Measurements from ENCODE around the gene LCE1D. TPM values are rescaled to one million over a fixed set of nuclear protein-coding genes. Genes with fewer than 3 reads are reported as not detected.

LCE1D gene
- total RNA-seq, 1 donor from 2014 or later, result not detected

DNA sequence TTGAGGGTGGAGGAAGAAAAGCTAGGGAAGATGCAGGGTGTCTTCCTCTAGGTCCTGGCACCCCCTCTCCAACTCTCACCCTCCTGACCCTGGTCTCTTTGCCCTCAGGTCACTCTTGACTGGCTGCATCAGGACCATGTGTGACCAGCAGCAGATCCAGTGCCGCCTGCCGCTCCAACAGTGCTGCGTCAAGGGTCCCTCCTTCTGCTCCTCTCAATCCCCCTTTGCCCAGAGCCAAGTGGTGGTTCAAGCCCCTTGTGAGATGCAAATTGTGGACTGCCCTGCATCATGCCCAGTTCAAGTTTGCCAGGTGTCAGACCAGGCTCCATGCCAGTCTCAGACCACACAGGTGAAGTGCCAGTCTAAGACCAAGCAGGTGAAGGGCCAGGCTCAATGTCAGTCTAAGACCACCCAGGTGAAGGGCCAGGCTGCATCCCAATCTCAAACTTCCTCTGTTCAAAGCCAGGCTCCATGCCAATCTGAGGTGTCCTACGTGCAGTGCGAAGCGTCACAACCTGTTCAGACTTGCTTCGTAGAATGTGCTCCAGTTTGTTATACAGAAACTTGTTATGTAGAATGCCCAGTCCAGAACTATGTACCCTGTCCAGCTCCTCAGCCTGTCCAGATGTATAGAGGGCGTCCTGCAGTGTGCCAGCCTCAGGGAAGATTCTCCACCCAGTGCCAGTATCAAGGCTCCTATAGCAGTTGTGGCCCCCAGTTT, 36.9 kb upstream of the LCE1D start:
- no peak overlapping the region for H3K4me3 ChIP-seq (ENCODE audit: low read depth, low read length)
- TF ChIP-seq, protein P1, sequence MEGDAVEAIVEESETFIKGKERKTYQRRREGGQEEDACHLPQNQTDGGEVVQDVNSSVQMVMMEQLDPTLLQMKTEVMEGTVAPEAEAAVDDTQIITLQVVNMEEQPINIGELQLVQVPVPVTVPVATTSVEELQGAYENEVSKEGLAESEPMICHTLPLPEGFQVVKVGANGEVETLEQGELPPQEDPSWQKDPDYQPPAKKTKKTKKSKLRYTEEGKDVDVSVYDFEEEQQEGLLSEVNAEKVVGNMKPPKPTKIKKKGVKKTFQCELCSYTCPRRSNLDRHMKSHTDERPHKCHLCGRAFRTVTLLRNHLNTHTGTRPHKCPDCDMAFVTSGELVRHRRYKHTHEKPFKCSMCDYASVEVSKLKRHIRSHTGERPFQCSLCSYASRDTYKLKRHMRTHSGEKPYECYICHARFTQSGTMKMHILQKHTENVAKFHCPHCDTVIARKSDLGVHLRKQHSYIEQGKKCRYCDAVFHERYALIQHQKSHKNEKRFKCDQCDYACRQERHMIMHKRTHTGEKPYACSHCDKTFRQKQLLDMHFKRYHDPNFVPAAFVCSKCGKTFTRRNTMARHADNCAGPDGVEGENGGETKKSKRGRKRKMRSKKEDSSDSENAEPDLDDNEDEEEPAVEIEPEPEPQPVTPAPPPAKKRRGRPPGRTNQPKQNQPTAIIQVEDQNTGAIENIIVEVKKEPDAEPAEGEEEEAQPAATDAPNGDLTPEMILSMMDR (conservative IDR thresholded peaks at IDR 0.05; ENCODE audit: low read depth, low read length), result no peak
- DNase-seq (ENCODE audit: low read depth), result no peak

DNA sequence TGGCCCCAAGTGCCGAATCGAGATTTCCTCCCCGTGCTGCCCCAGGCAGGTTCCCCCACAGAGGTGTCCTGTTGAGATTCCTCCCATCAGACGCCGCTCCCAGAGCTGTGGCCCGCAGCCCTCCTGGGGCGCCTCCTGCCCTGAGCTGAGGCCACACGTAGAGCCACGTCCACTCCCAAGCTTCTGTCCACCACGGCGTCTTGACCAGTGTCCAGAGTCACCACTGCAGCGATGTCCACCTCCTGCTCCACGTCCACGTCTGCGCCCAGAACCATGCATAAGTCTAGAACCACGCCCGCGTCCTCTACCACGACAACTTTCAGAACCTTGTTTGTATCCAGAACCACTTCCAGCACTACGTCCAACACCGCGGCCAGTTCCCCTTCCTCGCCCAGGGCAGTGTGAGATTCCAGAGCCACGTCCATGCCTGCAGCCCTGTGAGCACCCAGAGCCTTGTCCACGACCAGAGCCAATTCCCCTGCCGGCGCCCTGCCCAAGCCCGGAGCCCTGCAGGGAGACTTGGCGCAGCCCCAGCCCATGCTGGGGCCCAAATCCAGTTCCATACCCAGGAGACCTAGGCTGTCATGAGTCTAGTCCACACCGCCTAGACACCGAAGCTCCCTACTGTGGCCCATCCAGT, 35.9 kb upstream of the LCE1D start:
- no peak overlapping the region for H3K4me3 ChIP-seq (ENCODE audit: low read depth, low read length)
- no peak for DNase-seq (ENCODE audit: low read depth)
- TF ChIP-seq, protein P1 (conservative IDR thresholded peaks at IDR 0.05; ENCODE audit: low read depth, low read length), result no peak

DNA sequence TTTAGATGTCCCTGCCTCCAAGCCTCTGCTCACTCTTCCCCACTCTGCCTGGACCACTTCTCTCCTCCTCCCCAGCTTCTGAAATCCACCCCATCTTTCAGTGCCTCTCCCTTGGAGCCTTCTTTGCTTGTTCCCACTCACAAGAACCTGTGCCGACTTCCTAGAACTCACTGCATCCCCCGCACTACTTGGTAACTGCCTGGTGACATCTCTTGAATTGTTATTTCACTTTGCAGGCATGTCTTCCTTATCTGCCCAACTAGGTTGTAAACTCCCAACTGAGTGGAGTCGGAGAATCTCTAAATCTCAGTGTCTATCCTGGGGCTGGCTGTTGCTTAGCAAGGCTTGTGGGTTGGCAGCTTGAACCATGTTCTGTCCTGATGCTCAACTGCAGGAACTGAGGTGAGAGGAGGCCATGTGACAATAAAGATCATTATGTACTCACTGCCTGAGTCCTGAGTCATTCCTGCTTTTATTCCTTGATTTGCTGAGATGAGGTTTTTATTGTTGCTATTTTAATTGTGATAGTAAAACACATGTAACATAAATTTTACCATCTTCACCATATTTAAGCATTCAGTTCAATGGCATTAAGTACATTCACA, 34.8 kb upstream of the LCE1D start:
- TF ChIP-seq, protein P1 (conservative IDR thresholded peaks at IDR 0.05; ENCODE audit: low read depth, low read length), result no peak
- DNase-seq (ENCODE audit: low read depth), result no peak
- H3K4me3 ChIP-seq (ENCODE audit: low read depth, low read length), result no peak overlapping the region

DNA sequence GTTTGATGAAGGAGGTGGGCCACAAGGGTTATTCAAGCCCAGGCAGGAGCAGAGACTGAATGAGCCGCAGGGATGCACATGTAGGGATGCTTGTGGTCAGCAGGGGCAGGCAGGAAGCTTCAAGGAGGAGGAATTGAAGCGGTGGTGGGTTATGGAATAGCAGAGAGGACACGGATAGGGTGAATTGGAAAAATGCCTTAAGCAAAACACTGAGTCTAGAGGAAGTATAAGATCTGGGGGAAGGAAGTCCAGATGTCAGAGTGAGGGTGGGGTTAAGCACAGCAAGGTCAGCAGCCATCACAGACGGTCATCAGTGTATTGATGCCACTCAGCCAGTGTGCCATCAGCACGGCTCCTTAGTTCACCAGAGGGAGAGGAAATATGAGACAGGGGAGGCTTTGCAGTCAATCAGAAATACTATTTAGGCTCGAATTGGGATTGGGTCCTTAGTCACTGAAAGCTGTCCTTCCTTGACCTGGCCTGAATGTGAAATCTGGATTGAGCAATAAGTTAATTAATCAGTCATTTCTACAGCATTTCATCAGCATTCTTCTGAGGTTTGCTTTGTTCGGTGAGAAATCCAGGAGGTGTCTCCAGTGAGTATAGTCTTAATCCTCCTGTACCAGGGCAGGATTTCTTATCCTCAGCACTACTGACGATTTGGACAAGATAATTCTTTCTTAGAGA, 27.5 kb upstream of the LCE1D start:
- TF ChIP-seq, protein P1 (conservative IDR thresholded peaks at IDR 0.05; ENCODE audit: low read depth, low read length), result peak; percentile 13
- DNase-seq (ENCODE audit: low read depth), result peak; percentile 18
- H3K4me3 ChIP-seq (ENCODE audit: low read depth, low read length), result no peak overlapping the region

DNA sequence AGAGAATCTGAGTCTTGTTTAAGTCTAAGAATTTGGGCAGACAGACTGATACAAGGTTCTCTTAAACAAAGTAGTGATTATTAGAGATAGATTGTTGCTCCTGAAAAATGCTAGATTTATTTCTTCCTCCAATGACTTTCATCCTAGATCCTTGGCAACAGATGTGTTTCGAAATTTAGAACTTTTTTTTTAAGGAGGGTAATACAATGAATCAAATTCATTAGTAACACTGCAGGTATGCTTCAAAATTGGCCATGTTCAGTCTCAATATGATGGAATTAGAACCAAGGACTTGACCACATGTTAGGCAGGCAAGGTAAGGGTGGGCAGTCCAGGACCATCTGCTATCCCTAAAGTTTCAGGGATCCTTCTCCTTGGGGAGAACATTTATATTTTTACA, 26.1 kb upstream of the LCE1D start:
- no peak for DNase-seq (ENCODE audit: low read depth)
- TF ChIP-seq, protein P1 (conservative IDR thresholded peaks at IDR 0.05; ENCODE audit: low read depth, low read length), result no peak
- no peak overlapping the region for H3K4me3 ChIP-seq (ENCODE audit: low read depth, low read length)

DNA sequence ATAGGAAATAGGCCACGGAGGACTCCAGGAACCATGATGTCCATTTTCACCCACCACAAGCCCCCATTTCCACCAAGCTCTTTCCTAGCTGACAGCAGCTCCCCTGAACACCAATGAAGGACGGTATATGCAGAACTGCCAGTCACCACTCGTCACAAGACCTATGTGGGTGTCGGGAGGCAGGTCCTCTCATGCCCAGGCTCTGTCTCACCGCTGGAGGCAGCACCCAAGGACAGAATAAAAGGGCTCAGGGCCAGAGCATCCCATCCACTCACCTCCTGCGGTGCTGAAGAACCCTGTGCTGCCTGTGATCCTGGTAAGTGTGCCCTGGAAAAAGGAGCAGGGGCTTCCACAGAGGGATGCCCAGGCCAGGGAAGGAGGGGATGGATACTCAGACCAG, 21.6 kb upstream of the LCE1D start, which contains the start of gene LCE1F:
Gene LCE1F, plus strand, starts transcription at position 266 of the 400 bp plus-strand sequence. CDS start 1,232 bp downstream, outside the sequence.
- TF ChIP-seq, protein P1 (conservative IDR thresholded peaks at IDR 0.05; ENCODE audit: low read depth, low read length), result no peak
- H3K4me3 ChIP-seq (ENCODE audit: low read depth, low read length), result no peak within 1 kb of the TSS
- DNase-seq (ENCODE audit: low read depth), result no peak

Measured in epithelial cell of proximal tubule (primary cell).